Upper lobe of right lung (tissue), 1 donor: ENCODE measurements around the gene PCSK1. TPM values are rescaled to one million over a fixed set of nuclear protein-coding genes. Genes with fewer than 3 reads are reported as not detected.

Experiments used
- ATAC-seq: fragments of 200-7000 bp; cut with Tn5 transposase; one replicate; pipeline ENCODE4 v1.9.1; 2020; ENCODE audit warnings: mild to moderate bottlenecking, moderate library complexity
- DNase-seq: peaks from one replicate; pipeline ENCODE4 v3.0.0-alpha.2; 2020
- H3K27ac ChIP-seq: fragments of 200-600 bp; one replicate; pipeline ENCODE4 v1.8.0; 2022
- H3K27me3 ChIP-seq: fragments of 200-600 bp; one replicate; pipeline ENCODE4 v1.8.0; 2022; ENCODE audit warnings: mild to moderate bottlenecking
- H3K36me3 ChIP-seq: fragments of 200-600 bp; one replicate; pipeline ENCODE4 v1.8.0; 2022
- H3K4me1 ChIP-seq: fragments of 200-600 bp; one replicate; pipeline ENCODE4 v1.8.0; 2022
- H3K4me3 ChIP-seq: fragments of 200-600 bp; one replicate; pipeline ENCODE4 v1.8.0; 2022; ENCODE audit warnings: mild to moderate bottlenecking
- H3K9me3 ChIP-seq: fragments of 200-600 bp; one replicate; pipeline ENCODE4 v1.8.0; 2022
- CTCF ChIP-seq: fragments of 200-600 bp; IDR thresholded peaks from one replicate; pipeline ENCODE4 v1.8.0; 2022; ENCODE audit warnings: antibody characterized with exemption
- intact Hi-C: fragments of 100-400 bp; cut with DNase I; formaldehyde crosslinking; loops from one replicate; pipeline ENCODE4 v1.11.0; 2022
- total RNA-seq: library from RNA; stranded (reverse); fragmentation: NEBNext Ultra II Directional; extraction: Animal tissue kit (Norgen Biotek cat#: 25700); gene quantifications from one replicate; pipeline ENCODE4 v1.2.1, GENCODE V29; 2021
- donor health status: DM: no; HTN: yes; CAD: no; lungs with severe emphysema.

PCSK1 gene
- total RNA-seq, 1 donor from 2014 or later = not detected

GRCh38 chr5:96439477-96440184, 6.6 kb upstream of the PCSK1 start:
- no peak for DNase-seq

GRCh38 chr5:96434201-96434645, 1.2 kb upstream of the PCSK1 start:
- H3K36me3 ChIP-seq = no peaks in the 10 kb centered on the region
- no peak overlapping the region for H3K27ac ChIP-seq
- peaks cover 14% of the 10 kb centered on the region for H3K4me1 ChIP-seq
- peaks cover 57% of the 10 kb centered on the region for H3K27me3 ChIP-seq
- DNase-seq (peak; percentile 71), ATAC-seq (peak; percentile 84)
- no peak for TF ChIP-seq CTCF
- intact Hi-C loops = no loop called here
- H3K4me3 ChIP-seq = no peak overlapping the region
- no peaks in the 10 kb centered on the region for H3K9me3 ChIP-seq

More at GRCh38 chr5:96439477-96440184, 6.6 kb upstream of the PCSK1 start:
- ATAC-seq = no peak
- peaks cover 8% of the 10 kb centered on the region for H3K27me3 ChIP-seq
- no peaks in the 10 kb centered on the region for H3K9me3 ChIP-seq
- no peaks in the 10 kb centered on the region for H3K36me3 ChIP-seq
- H3K4me3 ChIP-seq = no peak overlapping the region
- H3K4me1 ChIP-seq = no peaks in the 10 kb centered on the region
- TF ChIP-seq CTCF = no peak
- H3K27ac ChIP-seq = no peak overlapping the region
- intact Hi-C loops = no loop called here

DNA sequence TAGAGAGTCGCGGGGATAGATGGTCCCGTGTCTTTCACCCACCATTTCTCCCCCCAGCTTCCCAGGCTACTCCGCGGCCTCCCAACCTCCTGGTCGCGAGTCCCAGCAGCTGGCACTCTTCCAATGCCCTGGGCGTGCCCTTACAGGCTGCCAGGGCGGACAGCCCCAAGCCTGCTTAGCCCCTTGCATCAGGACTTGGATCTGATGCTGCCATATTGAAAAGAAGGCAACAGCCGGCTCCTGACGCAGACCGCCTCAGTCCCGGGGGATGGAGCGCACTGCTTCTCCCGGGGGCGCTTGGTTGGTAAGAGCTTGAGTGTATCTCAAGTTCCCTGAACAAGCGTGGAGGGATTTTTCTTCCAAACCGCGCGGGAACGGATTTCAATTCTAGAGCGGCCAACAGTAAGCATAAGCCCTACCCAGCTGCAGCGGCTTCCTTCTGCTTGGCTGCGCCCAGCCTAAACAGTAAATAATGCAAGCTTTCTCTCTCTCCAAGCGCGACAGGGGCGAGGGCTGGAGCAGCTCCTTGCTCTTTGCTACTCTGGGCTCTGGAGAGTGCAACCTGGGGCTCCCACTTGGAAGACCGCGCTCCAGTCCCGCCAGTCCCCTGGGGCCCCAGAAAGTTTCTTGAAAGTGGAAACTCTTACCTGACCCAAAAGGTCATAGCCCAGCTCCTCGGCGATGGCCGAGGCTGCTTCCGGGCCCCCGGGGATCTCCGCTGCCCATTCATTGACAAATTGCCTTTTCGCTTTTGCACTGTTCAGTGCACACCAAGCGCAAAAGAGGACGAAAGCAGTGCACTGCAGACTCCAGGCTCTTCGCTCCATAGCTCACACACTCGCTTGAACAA, 607 bp downstream of the PCSK1 start:
- TF ChIP-seq CTCF = no peak
- H3K4me1 ChIP-seq = peaks cover 14% of the 10 kb centered on the region
- H3K36me3 ChIP-seq = no peaks in the 10 kb centered on the region
- H3K4me3 ChIP-seq = no peak overlapping the region
- DNase-seq = no peak
- intact Hi-C loops = no loop called here
- no peaks in the 10 kb centered on the region for H3K9me3 ChIP-seq
- H3K27me3 ChIP-seq = peaks cover 53% of the 10 kb centered on the region
- H3K27ac ChIP-seq = no peak overlapping the region
- ATAC-seq = peak; percentile 14

DNA sequence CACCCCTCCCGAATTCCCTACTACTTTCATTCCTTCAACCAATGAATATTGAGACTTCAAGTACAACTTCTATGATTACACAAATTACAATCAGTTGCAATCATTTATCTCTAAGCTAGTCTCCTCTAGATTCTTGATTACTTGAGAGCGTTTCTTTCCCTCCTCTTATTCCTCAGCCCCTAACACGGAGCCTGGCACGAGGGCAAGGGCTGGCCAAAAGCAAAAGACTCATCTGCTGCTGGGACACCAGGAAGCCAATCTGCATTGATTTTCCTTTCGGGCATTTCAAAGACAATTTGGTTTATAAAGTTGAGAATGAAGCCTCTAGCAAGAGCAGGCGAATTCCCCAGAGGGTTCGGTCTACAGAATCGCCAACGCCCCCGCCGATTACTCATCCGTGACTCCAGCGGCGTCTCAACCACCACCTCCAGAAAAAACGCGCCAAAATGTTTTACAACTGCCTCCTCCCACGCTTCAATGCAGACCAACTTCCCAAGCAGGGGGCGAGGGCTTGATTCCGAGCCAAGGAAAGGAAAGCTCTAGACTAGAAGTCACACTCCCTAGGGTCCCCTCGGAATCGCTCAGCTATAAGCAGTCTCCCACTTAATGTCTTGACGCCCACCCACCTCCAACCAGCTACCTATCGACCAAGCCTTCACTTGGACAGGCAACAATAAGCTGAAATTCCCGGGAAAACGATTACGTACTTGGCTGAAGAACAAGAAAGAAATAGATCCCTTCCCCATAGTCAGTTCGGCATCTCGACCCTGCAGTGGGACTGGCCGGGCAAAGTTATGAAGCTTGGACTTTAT, 1.5 kb downstream of the PCSK1 start:
- Histone ChIP-seq H3K36me3 (no peaks in the 10 kb centered on the region), H3K4me3 (no peak overlapping the region), H3K27me3 (peaks cover 52% of the 10 kb centered on the region), H3K4me1 (peaks cover 14% of the 10 kb centered on the region), H3K9me3 (no peaks in the 10 kb centered on the region), H3K27ac (no peak overlapping the region)
- DNase-seq = no peak
- intact Hi-C loops = no loop called here
- TF ChIP-seq CTCF = no peak
- ATAC-seq = no peak

- intact Hi-C loops = no loop called here
- no peak for TF ChIP-seq CTCF
- no peak for DNase-seq
- Histone ChIP-seq H3K4me3 (no peak overlapping the region), H3K9me3 (no peaks in the 10 kb centered on the region), H3K4me1 (peaks cover 7% of the 10 kb centered on the region), H3K27me3 (peaks cover 33% of the 10 kb centered on the region), H3K27ac (no peak overlapping the region), H3K36me3 (no peaks in the 10 kb centered on the region)
- no peak for ATAC-seq
Observed at GRCh38 chr5:96427824-96428223, 5.2 kb downstream of the PCSK1 start.
